Transverse colon (tissue), 4 donors: Measurements from ENCODE around the gene MRPL14. TPM values are rescaled to one million over a fixed set of nuclear protein-coding genes. Genes with fewer than 3 reads are reported as not detected.

Experiments used
- DNase-seq: peaks from one replicate; pipeline ENCODE4 v3.0.0-alpha.2; 2019
- H3K27ac ChIP-seq, 4 donors: fragments of 200-600 bp; sonication (generic); 2 replicates each; pipeline ENCODE4 v1.5.1; 2016 to 2018; ENCODE audit warnings: inconsistent platforms in 4 of 4
- H3K27me3 ChIP-seq: fragments of 200-600 bp; sonication (generic); 2 replicates; pipeline ENCODE4 v1.5.1; 2017; ENCODE audit warnings: inconsistent platforms
- H3K36me3 ChIP-seq, 4 donors: fragments of 200-600 bp; sonication (generic); 2 replicates each; pipeline ENCODE4 v1.5.1; 2017 to 2019; ENCODE audit warnings: inconsistent platforms in 4 of 4
- H3K4me1 ChIP-seq, 4 donors: fragments of 200-600 bp; sonication (generic); 2 replicates each; pipeline ENCODE4 v1.5.1; 2017 to 2020; ENCODE audit warnings: inconsistent platforms in 4 of 4
- H3K4me3 ChIP-seq, 4 donors: fragments of 200-600 bp; sonication (generic); 1 replicate in 1 of 4; 2 replicates in 3 of 4; pipeline versions ENCODE4 v1.5.1 to v1.6.1; 2017 to 2019; ENCODE audit warnings: inconsistent platforms in 4 of 4
- H3K9me3 ChIP-seq, 2 donors: fragments of 200-600 bp; sonication (generic); 2 replicates each; pipeline ENCODE4 v1.5.1; 2017 to 2019; ENCODE audit warnings: inconsistent platforms in 2 of 2
- EP300 ChIP-seq: sonication (generic); formaldehyde crosslinking; IDR thresholded peaks from one replicate; pipeline ENCODE4 v1.6.1; 2017; ENCODE audit warnings: antibody characterized with exemption, low read depth
- POLR2A ChIP-seq: fragments of 450-650 bp; IDR thresholded peaks from one replicate; pipeline ENCODE4 v1.6.1; 2016; ENCODE audit warnings: antibody characterized with exemption, mild to moderate bottlenecking, moderate library complexity
- POLR2AphosphoS5 ChIP-seq, 3 donors: sonication (generic); formaldehyde crosslinking; IDR thresholded peaks; one replicate each; pipeline ENCODE4 v1.6.1; 2016; ENCODE audit warnings: antibody characterized with exemption in 3 of 3
- WGBS, 2 donors: methylation state at CpG; one replicate each; pipeline ENCODE4 v1.1.5; 2018; ENCODE audit warnings: low coverage in 1 of 2; 5-methylcytosine and 5-hydroxymethylcytosine counted together
- in situ Hi-C, 4 donors: fragments of 200-750 bp; cut with MboI; loops; one replicate each; pipeline versions ENCODE4 v1.15.0 to v1.15.1; 2017; ENCODE audit warnings: low sequenced_read_pairs in 3 of 4, low pct_ligation_motif_present in 1 of 4, low pct_unique_long_range_greater_than_20kb in 1 of 4
- intact Hi-C: fragments of 100-400 bp; cut with DNase I; formaldehyde crosslinking; loops from one replicate; pipeline ENCODE4 v1.15.1; 2023; ENCODE audit warnings: low total_unique reads
- total RNA-seq, 4 donors: library from RNA; depleted of rRNA; stranded (reverse); fragments of >200 nt; gene quantifications; one replicate each; pipeline ENCODE4 v1.1.0, GENCODE V29; 2016
- TF ChIP-seq, protein P1 (sequence below), 5 experiments: fragments of 200-600 bp in 3 of 5; fragments of 450-650 bp in 2 of 5; sonication (generic) in 3 of 5; IDR thresholded peaks; 1 replicate in 2 of 5; 2 replicates in 3 of 5; pipeline ENCODE4 v1.5.1; 2016 to 2017; ENCODE audit warnings: antibody characterized with exemption in 5 of 5, inconsistent platforms in 3 of 5, mild to moderate bottlenecking in 2 of 5, moderate library complexity in 1 of 5

Gene MRPL14
- total RNA-seq, 4 donors from 2014 or later, result 15.5 to 54.6 (median 45.9) TPM

DNA sequence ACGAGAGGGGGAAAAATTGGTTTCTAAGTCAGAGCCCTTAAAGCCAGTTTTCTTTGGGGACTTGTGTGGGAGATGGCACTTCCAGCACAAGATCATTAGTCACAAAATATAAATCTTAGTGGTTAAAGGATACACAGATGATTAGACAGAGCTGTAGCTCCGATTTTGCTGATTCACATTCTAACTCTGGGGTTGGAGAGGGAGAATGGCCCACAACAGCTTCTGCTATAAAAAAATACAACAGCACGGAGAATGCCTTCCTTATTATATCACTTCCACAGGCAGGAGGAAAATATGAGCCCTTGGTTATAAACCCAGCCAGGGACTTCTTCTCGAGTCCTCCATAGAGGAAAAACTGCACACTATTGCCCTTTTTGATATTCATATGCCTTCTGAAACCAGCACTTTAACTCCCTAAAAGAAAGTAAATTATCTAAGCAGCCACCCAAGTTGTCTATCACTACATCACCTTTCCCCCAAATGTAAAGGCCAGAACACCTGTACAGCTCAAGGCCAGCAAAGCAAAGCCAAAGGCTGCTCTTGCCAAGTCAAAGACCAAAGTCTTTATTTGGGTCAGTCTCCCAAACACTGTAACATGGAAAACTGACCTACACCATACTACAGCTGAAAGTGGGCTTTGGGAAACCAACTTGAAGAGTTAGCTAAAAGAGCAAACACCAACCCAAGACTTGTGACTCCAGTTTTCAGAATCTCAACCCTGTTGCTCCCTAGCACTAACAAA lies 10.4 kb downstream of the MRPL14 start:
- in situ Hi-C loops (no loop called here), intact Hi-C loops (loop anchor here (1.0 kb wide), 1 partner anchor 33 kb away; no protein-coding TSS in a partner anchor)
- WGBS, 2 donors, result 17 to 25% methylated on average over 3 to 4 of the region's 4 CpGs
- peak overlapping the region; percentile 68 to 79 (median 75) for H3K27ac ChIP-seq
- H3K4me1 ChIP-seq, result peaks cover 21 to 54% (median 41%) of the 10 kb centered on the region in 4 donors
- no peak for DNase-seq
- peaks cover 0 to 29% (median 9%) of the 10 kb centered on the region in 4 donors for H3K36me3 ChIP-seq
- H3K4me3 ChIP-seq, result no peak overlapping the region
- H3K27me3 ChIP-seq, result no peaks in the 10 kb centered on the region
- no peaks in the 10 kb centered on the region for H3K9me3 ChIP-seq
- no peak for TF ChIP-seq EP300
- TF ChIP-seq POLR2AphosphoS5 (IDR thresholded peaks at IDR 0.05), result no peak
- TF ChIP-seq, protein P1, sequence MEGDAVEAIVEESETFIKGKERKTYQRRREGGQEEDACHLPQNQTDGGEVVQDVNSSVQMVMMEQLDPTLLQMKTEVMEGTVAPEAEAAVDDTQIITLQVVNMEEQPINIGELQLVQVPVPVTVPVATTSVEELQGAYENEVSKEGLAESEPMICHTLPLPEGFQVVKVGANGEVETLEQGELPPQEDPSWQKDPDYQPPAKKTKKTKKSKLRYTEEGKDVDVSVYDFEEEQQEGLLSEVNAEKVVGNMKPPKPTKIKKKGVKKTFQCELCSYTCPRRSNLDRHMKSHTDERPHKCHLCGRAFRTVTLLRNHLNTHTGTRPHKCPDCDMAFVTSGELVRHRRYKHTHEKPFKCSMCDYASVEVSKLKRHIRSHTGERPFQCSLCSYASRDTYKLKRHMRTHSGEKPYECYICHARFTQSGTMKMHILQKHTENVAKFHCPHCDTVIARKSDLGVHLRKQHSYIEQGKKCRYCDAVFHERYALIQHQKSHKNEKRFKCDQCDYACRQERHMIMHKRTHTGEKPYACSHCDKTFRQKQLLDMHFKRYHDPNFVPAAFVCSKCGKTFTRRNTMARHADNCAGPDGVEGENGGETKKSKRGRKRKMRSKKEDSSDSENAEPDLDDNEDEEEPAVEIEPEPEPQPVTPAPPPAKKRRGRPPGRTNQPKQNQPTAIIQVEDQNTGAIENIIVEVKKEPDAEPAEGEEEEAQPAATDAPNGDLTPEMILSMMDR (IDR thresholded peaks at IDR 0.05), result no peak
- no peak for TF ChIP-seq POLR2A

DNA sequence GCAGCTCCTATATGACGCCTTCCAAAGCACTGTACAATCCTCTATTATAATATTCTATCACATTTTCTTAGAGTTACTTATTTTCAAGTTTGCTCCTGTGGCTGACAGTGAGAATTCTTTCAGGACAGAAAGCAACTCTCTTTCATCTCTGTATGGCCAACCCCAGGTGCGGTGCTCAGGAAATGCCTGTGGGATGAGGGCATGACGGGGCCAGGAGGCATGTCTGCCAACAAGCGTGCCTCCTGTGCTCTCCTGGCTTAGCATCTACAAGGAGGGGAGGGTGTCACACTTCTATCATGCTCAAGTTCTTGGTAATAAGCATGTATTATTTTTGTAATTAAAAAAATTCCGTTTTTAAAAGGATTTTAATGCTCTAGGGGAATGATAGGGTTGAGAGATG lies 11.4 kb downstream of the MRPL14 start:
- in situ Hi-C loops, result no loop called here
- H3K4me3 ChIP-seq, result no peak overlapping the region
- H3K27me3 ChIP-seq, result no peaks in the 10 kb centered on the region
- 82 to 90% methylated on average over 2 to 5 of the region's 5 CpGs for WGBS, 2 donors
- H3K27ac ChIP-seq, result peak overlapping the region in 3 of 4 donors; percentile 73 to 79 (median 77)
- H3K4me1 ChIP-seq, result peaks cover 18 to 46% (median 36%) of the 10 kb centered on the region in 4 donors
- H3K9me3 ChIP-seq, result no peaks in the 10 kb centered on the region
- H3K36me3 ChIP-seq, result peaks cover 0 to 35% (median 10%) of the 10 kb centered on the region in 4 donors
- TF ChIP-seq, protein P1 (IDR thresholded peaks at IDR 0.05), result no peak
- TF ChIP-seq POLR2A, result no peak
- no peak for TF ChIP-seq POLR2AphosphoS5 (IDR thresholded peaks at IDR 0.05)
- TF ChIP-seq EP300, result no peak
- intact Hi-C loops, result loop anchor here (1.0 kb wide), 1 partner anchor 34 kb away; no protein-coding TSS in a partner anchor
- no peak for DNase-seq

DNA sequence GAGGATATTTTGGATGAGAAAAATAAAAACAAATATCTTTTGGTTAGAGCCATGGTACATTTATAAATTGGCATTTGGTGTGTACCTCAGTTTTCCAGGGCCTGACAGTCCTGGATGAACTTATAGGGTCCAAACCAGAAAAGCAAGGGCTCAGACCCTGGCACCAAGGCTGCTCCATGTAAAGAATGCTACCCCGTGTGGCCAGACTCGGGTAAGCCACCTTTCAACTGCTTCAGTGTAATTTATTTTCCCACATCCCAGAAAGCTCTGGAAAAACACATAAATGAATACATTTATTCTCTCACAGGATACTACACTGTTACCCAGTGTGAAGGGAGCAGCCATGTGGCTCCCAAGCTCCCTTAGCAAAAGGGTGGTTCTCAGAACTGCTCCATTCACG lies 13.8 kb downstream of the MRPL14 start:
- WGBS, 2 donors, result 53 to 100% methylated on average over 1 to 3 of the region's 3 CpGs
- Histone ChIP-seq H3K9me3 (no peaks in the 10 kb centered on the region), H3K27me3 (no peaks in the 10 kb centered on the region), H3K36me3 (peaks cover 0 to 35% (median 10%) of the 10 kb centered on the region in 4 donors), H3K27ac (no peak overlapping the region), H3K4me1 (peaks cover 14 to 35% (median 23%) of the 10 kb centered on the region in 4 donors), H3K4me3 (no peak overlapping the region)
- TF ChIP-seq POLR2AphosphoS5 (IDR thresholded peaks at IDR 0.05) (no peak), EP300 (no peak), POLR2A (no peak)
- TF ChIP-seq, protein P1 (IDR thresholded peaks at IDR 0.05), result no peak
- DNase-seq, result no peak
- in situ Hi-C loops, result no loop called here
- intact Hi-C loops, result no loop called here

DNA sequence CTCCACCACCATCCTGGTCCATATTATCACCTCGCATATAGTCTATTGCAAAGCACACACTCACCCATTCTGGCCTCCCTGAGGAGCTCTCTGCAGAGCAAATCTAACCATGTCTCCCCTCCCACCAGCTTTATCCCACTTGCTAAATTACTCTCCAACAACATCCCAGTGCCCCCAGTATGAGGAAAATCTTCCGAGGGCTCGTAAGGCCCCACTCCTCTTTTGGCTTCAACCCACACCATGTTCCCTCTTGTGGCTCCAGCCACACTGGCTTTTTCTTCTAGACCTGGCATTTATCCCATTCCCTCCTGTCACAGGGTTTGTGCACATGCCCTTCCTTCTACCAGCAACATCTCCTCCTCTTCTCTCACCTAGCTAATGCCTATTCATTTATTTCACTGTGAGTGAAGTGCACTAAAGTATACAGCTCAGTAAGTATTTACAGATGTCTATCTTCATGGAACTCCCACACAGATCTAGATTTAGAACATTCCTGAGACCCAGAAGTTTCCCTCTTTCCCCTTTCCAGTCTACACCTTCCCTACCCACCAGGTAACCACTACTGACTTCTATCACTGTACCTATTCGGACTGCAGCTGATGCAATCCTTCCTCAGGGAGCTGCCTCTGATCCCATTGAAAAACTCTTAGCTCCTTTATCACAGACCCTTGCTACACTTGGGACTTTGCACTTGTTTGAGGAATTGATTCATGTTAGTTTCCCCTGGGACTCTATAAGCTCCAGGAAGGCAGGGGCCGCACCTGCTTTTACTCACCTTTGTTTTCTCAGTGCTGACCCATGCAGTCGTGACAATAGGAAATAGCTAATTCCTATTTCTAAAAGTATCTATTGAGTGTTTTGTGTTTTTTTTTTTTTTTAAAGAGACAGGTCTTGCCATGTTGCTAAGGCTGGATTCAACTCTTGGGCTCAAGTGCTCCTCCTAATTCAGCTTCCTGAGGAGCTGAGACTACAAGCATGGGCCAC lies 15.5 kb downstream of the MRPL14 start:
- Histone ChIP-seq H3K27ac (peak overlapping the region in 1 of 4 donors; percentile 70), H3K9me3 (no peaks in the 10 kb centered on the region), H3K4me1 (peaks cover 5 to 19% (median 10%) of the 10 kb centered on the region in 4 donors), H3K4me3 (no peak overlapping the region), H3K27me3 (no peaks in the 10 kb centered on the region), H3K36me3 (peaks cover 0 to 35% (median 10%) of the 10 kb centered on the region in 4 donors)
- 77 to 79% methylated on average over 6 of the region's 6 CpGs for WGBS, 2 donors
- in situ Hi-C loops (no loop called here), intact Hi-C loops (no loop called here)
- DNase-seq, result no peak
- TF ChIP-seq POLR2AphosphoS5 (IDR thresholded peaks at IDR 0.05) (no peak), POLR2A (no peak), EP300 (no peak)
- TF ChIP-seq, protein P1 (IDR thresholded peaks at IDR 0.05), result no peak
